Peyer's patch (tissue), 4 donors: Measurements from ENCODE around the gene DERA.

ENCODE experiments used
- CTCF ChIP-seq, 6 experiments: fragments of 450-650 bp in 4 of 6; fragments of 200-600 bp in 2 of 6; sonication (generic) in 1 of 6; IDR thresholded peaks; one replicate each; pipeline ENCODE4 v1.5.1; 2017 to 2019; ENCODE audit warnings: antibody characterized with exemption in 6 of 6, mild to moderate bottlenecking in 3 of 6, moderate library complexity in 1 of 6
- POLR2A ChIP-seq, 2 donors: fragments of 450-650 bp; IDR thresholded peaks; one replicate each; pipeline ENCODE4 v1.5.1; 2017; ENCODE audit warnings: antibody characterized with exemption in 2 of 2, mild to moderate bottlenecking in 2 of 2, moderate library complexity in 2 of 2

DNA sequence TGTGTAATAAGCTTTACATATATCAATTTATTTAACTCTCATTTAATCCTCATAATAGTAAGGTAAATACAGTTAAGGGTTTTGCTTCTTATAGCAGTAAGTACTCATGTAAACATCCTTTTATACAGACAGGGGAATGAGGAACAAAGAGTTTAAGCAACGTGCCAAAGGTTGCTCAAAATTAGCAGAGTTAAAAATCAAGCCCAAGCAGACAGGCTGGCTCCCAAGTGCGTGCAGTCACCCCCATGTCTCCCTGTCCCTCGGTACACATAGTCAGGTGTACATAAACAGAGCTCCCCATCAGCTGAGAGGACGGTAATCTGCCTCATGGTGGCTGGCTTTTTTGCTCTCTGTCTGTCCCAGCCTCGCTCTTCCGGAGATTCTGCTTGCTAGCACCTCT is 126.4 kb downstream of the DERA start:
- TF ChIP-seq CTCF (IDR thresholded peaks at IDR 0.05) = no peak
- no peak for TF ChIP-seq POLR2A (IDR thresholded peaks at IDR 0.05)
